ENCODE data around the gene TRABD.

TRABD gene

GRCh38 chr22:50208430-50208938 lies 22.8 kb downstream of the TRABD start:
- TF ChIP-seq GATA3 (IDR thresholded peaks at IDR 0.05; ENCODE audit: low read depth, low read length) (no peak), GATA2 (IDR thresholded peaks at IDR 0.05; ENCODE audit: low read depth, low read length) (no peak)

- TF ChIP-seq GATA3 (IDR thresholded peaks at IDR 0.05; ENCODE audit: low read depth, low read length) (no peak), GATA2 (IDR thresholded peaks at IDR 0.05; ENCODE audit: low read depth, low read length) (no peak)
Observed at GRCh38 chr22:50208939-50209892, 23.5 kb downstream of the TRABD start.

- TF ChIP-seq GATA3 (IDR thresholded peaks at IDR 0.05; ENCODE audit: low read depth, low read length) (no peak), GATA2 (IDR thresholded peaks at IDR 0.05; ENCODE audit: low read depth, low read length) (no peak)
Observed at GRCh38 chr22:50209893-50210292, 24.2 kb downstream of the TRABD start.

GRCh38 chr22:50210378-50211139 lies 24.8 kb downstream of the TRABD start:
- TF ChIP-seq GATA2 (IDR thresholded peaks at IDR 0.05; ENCODE audit: low read depth, low read length) (no peak), GATA3 (IDR thresholded peaks at IDR 0.05; ENCODE audit: low read depth, low read length) (no peak)

GRCh38 chr22:50211147-50211546 lies 25.4 kb downstream of the TRABD start:
- TF ChIP-seq GATA3 (IDR thresholded peaks at IDR 0.05; ENCODE audit: low read depth, low read length) (no peak), GATA2 (IDR thresholded peaks at IDR 0.05; ENCODE audit: low read depth, low read length) (no peak)

- TF ChIP-seq GATA2 (IDR thresholded peaks at IDR 0.05; ENCODE audit: low read depth, low read length): no peak
- TF ChIP-seq GATA3 (IDR thresholded peaks at IDR 0.05; ENCODE audit: low read depth, low read length): no peak
Observed at GRCh38 chr22:50213263-50213662, 27.6 kb downstream of the TRABD start.

GRCh38 chr22:50215297-50216054 lies 29.8 kb downstream of the TRABD start:
- TF ChIP-seq GATA2 (IDR thresholded peaks at IDR 0.05; ENCODE audit: low read depth, low read length) (no peak), GATA3 (IDR thresholded peaks at IDR 0.05; ENCODE audit: low read depth, low read length) (no peak)

GRCh38 chr22:50216055-50216683 lies 30.5 kb downstream of the TRABD start:
- TF ChIP-seq GATA3 (IDR thresholded peaks at IDR 0.05; ENCODE audit: low read depth, low read length): no peak
- no peak for TF ChIP-seq GATA2 (IDR thresholded peaks at IDR 0.05; ENCODE audit: low read depth, low read length)

GRCh38 chr22:50216684-50217520 lies 31.2 kb downstream of the TRABD start:
- TF ChIP-seq GATA3 (IDR thresholded peaks at IDR 0.05; ENCODE audit: low read depth, low read length): no peak
- no peak for TF ChIP-seq GATA2 (IDR thresholded peaks at IDR 0.05; ENCODE audit: low read depth, low read length)

- TF ChIP-seq GATA3 (IDR thresholded peaks at IDR 0.05; ENCODE audit: low read depth, low read length): no peak
- no peak for TF ChIP-seq GATA2 (IDR thresholded peaks at IDR 0.05; ENCODE audit: low read depth, low read length)
Observed at GRCh38 chr22:50217543-50218152, 31.9 kb downstream of the TRABD start.

GRCh38 chr22:50218153-50218995 lies 32.7 kb downstream of the TRABD start:
- TF ChIP-seq GATA3 (IDR thresholded peaks at IDR 0.05; ENCODE audit: low read depth, low read length): no peak
- no peak for TF ChIP-seq GATA2 (IDR thresholded peaks at IDR 0.05; ENCODE audit: low read depth, low read length)

Measured in SH-SY5Y (cell line).